ENCODE data around the gene C17orf75. TPM values are rescaled to one million over a fixed set of nuclear protein-coding genes. Genes with fewer than 3 reads are reported as not detected.

C17orf75 gene
- total and polyA plus RNA-seq, 8 donors, result 6.3 to 17.5 (median 8.4) TPM

DNA sequence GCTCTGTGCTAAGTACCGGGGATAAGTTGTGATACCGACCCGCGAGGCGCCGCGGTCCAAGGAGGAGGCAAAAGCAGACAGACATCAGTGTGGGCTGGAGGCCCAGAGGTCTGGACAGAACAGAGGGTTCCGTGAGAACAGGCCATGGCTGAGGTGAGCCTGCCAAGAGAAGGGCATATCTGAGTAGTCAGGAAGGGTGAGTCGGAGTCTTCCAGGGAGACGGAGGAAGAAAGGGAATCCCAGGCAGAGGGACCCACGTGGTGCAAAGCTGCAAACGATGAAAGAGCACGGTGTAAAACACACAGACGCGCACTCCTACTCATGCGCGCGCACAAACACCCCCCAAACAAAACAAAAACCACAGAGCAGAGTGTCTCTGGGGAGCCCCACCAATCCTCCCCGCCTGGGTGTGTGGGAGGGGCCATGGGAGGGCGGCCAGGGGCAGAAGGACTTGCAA, 58.2 kb downstream of the C17orf75 start:
- Histone ChIP-seq H3K9me3 (no peaks in the 10 kb centered on the region), H3K36me3 (no peaks in the 10 kb centered on the region), H3K27ac (no peak overlapping the region), H3K27me3 (no peaks in the 10 kb centered on the region), H3K4me1 (no peaks in the 10 kb centered on the region), H3K4me3 (no peak overlapping the region)
- FAIRE-seq (no peak), DNase-seq (no peak), ATAC-seq (no peak)
- TF ChIP-seq, protein P1, sequence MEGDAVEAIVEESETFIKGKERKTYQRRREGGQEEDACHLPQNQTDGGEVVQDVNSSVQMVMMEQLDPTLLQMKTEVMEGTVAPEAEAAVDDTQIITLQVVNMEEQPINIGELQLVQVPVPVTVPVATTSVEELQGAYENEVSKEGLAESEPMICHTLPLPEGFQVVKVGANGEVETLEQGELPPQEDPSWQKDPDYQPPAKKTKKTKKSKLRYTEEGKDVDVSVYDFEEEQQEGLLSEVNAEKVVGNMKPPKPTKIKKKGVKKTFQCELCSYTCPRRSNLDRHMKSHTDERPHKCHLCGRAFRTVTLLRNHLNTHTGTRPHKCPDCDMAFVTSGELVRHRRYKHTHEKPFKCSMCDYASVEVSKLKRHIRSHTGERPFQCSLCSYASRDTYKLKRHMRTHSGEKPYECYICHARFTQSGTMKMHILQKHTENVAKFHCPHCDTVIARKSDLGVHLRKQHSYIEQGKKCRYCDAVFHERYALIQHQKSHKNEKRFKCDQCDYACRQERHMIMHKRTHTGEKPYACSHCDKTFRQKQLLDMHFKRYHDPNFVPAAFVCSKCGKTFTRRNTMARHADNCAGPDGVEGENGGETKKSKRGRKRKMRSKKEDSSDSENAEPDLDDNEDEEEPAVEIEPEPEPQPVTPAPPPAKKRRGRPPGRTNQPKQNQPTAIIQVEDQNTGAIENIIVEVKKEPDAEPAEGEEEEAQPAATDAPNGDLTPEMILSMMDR (IDR thresholded peaks at IDR 0.05), result no peak
- WGBS, 2 donors, result 70 to 82% methylated on average over 20 of the region's 20 CpGs
- intact Hi-C loops (cut with DNase I), result no loop called here

DNA sequence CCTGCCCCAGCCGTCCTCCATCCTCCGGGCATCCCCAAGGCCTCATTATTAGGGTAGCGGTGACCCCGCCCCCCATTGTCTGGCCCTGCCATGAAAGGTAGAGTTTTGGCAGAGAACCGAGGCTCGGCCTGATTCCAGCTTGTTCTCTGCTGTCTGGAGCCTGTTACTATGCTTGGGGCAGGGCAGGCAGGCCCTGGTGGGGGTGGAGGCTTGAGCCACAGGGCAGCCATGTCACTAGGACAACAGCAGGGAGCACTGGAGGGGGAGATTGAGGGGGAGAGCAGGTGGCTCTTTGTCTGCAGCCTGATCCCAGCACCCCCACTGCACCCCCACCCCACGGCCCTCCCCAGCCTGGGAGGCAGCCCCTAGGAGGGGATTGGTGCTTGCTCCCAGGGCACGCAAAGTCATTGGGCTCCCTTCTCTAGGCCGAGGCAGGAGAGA, 60.9 kb downstream of the C17orf75 start:
- TF ChIP-seq, protein P1 (IDR thresholded peaks at IDR 0.05), result no peak
- H3K27ac ChIP-seq, result no peak overlapping the region
- no peaks in the 10 kb centered on the region for H3K27me3 ChIP-seq
- H3K4me1 ChIP-seq, result no peaks in the 10 kb centered on the region
- no peak for FAIRE-seq
- 32 to 57% methylated on average over 8 to 9 of the region's 9 CpGs for WGBS, 2 donors
- no peaks in the 10 kb centered on the region for H3K9me3 ChIP-seq
- H3K36me3 ChIP-seq, result no peaks in the 10 kb centered on the region
- no peak overlapping the region for H3K4me3 ChIP-seq
- ATAC-seq, result peak in 3 of 4 donors; percentile 30 to 77 (median 73)
- intact Hi-C loops (cut with DNase I), result no loop called here
- peak in 3 of 6 donors; percentile 37 to 67 (median 59) for DNase-seq

DNA sequence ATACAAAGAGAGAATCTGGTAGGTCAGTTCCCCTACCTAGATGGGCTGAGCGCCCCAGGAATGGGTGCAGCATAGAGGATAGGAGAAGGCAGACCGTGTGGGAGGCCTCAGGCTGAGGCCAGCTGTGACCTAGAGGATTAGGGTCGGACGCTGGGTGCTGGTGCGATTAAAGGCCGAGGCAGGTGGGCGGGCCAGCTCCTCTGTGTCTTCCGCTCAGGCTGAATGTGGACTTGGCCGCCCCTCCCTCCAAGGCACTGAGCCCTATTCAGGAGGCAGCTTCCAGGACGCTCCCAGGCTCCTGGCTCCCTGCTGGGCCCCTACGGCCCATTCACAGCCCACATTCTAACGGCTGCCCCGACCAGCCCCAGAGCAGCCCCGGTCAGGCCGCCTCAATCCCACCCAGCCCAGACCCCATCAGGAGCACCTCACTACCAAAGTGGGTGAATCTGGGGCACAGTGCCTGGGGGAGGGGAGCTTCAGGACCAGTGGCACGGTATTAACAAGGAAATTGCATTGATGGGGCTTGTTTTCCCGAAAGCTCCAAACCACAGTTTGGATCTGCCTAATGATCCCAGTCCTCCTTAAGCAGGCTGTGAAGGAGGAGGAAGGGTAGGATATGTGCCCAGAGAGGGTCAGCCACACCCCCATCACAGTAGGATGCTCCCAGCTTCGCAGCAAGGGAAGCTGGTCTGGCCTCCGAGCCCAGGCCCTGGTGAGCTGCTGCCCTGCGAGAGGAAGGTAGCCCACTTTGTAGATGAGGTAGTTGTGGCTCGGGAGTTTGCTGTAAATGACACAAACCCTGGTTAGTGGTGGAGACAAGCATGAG, 61.9 kb downstream of the C17orf75 start:
- no peaks in the 10 kb centered on the region for H3K36me3 ChIP-seq
- H3K9me3 ChIP-seq, result no peaks in the 10 kb centered on the region
- FAIRE-seq (no peak), ATAC-seq (no peak), DNase-seq (no peak)
- H3K4me1 ChIP-seq, result no peaks in the 10 kb centered on the region
- no peaks in the 10 kb centered on the region for H3K27me3 ChIP-seq
- H3K27ac ChIP-seq, result no peak overlapping the region
- TF ChIP-seq, protein P1 (IDR thresholded peaks at IDR 0.05), result no peak
- intact Hi-C loops (cut with DNase I), result no loop called here
- no peak overlapping the region for H3K4me3 ChIP-seq
- 81 to 83% methylated on average over 20 to 21 of the region's 21 CpGs for WGBS, 2 donors

DNA sequence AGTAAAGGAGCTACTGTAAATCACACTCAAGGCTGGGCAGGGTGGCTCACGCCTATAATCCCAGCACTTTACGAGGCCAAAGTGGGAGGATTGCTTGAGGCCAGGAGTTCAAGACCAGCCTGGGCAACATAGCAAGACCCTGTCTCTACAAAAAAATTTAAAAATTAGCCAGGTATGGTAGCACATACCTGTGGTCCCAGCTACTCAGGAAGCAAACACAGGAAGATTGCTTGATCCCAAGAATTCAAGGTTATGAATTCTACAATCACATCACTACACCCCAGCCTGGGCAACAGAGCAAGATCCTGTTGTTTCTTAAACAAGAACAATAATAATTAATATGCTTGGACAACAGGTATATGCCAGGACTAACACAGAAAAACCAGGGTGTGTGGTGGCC, 63.2 kb downstream of the C17orf75 start:
- intact Hi-C loops (cut with DNase I), result no loop called here
- no peak for ATAC-seq
- 84 to 90% methylated on average over 2 of the region's 2 CpGs for WGBS, 2 donors
- Histone ChIP-seq H3K4me1 (no peaks in the 10 kb centered on the region), H3K36me3 (no peaks in the 10 kb centered on the region), H3K9me3 (no peaks in the 10 kb centered on the region), H3K27me3 (no peaks in the 10 kb centered on the region), H3K4me3 (no peak overlapping the region), H3K27ac (no peak overlapping the region)
- TF ChIP-seq, protein P1 (IDR thresholded peaks at IDR 0.05), result no peak
- no peak for FAIRE-seq
- DNase-seq, result no peak

Small RNA genes lying within 50 kb of the gene (microRNA-seq; reads per million reads assigned to microRNA genes)
- 0 reads per million in 2 donors for gene MIR632

Other genes starting within 250 kb of the C17orf75 start
- 10 to 100 TPM; 11.6 to 19.2 (median 14.4) TPM for gene RHOT1, start 199.7 kb downstream of the C17orf75 start, total RNA-seq
- gene RHOT1, start 199.7 kb downstream of the C17orf75 start, polyA plus RNA-seq, result 10 to 100 TPM; 22.8 to 26.7 TPM
- under 1 TPM; 0.12 to 0.75 (median 0.47) TPM for gene RHBDL3, start 76.3 kb downstream of the C17orf75 start, total RNA-seq
- 1 to 10 TPM in 1 of 2 donors, under 1 TPM in 1; 0.34 to 1.8 TPM for gene RHBDL3, start 76.3 kb downstream of the C17orf75 start, polyA plus RNA-seq
- 10 to 100 TPM; 37.7 to 82.4 (median 51.3) TPM for gene ZNF207, start 8.0 kb upstream of the C17orf75 start, total RNA-seq
- gene ZNF207, start 8.0 kb upstream of the C17orf75 start, polyA plus RNA-seq, result 10 to 100 TPM; 35.1 to 44.5 TPM
- 10 to 100 TPM; 22.1 to 39.4 (median 32.7) TPM for gene PSMD11, start 102.3 kb upstream of the C17orf75 start, total RNA-seq
- gene PSMD11, start 102.3 kb upstream of the C17orf75 start, polyA plus RNA-seq, result 10 to 100 TPM; 23.5 to 35.6 TPM
- 1 to 10 TPM in 2 of 6 donors, under 1 TPM in 4; 0.46 to 1.7 (median 0.88) TPM for gene CDK5R1, start 144.8 kb upstream of the C17orf75 start, total RNA-seq
- gene CDK5R1, start 144.8 kb upstream of the C17orf75 start, polyA plus RNA-seq, result 1 to 10 TPM; 1.5 to 5.1 TPM

Measured in pancreas (tissue), 10 donors.